Measurements from ENCODE around the gene ZDHHC8.
A peak's percentile ranks its signal among the peaks of the same experiment; 100 is the strongest.

Gene ZDHHC8

GRCh38 chr22:20114506-20115475 lies 16.8 kb upstream of the ZDHHC8 start:
- no peak for DNase-seq (ENCODE audit: low spot score)

GRCh38 chr22:20115691-20116375 lies 15.8 kb upstream of the ZDHHC8 start, which contains the start of gene RANBP1:
Gene RANBP1, plus strand, starts transcription at chr22:20116104. Its CDS starts 81 bp downstream, at chr22:20116185.
- no peak for DNase-seq (ENCODE audit: low spot score)

DNA sequence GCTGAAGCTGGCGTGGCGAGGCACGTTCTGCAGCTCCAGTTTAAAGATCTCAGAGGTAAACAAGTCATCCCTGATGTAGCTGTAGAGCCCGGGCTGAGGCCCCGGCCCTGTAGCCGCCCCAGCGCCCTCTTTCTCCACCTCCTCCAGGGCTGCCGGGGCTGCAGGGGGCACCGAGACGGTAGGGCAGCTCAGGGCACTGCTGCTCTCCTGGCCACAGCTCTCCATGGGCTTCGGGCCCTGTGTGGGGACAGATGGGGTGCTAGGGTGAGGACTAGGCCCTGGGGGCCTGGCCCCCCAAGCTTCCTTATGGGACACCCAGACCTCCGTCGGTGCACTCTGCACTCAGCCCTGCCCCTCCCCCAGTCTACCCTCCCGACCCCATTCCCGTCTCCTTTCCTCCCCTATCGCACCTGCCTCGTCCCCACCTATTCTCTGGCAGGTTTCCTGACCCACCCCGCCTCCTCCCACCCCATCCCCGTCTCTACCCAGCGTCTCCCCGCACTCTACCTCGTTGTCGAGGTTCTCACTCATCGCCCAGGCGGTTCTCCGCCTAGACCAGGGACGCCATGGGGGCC lies 15.1 kb upstream of the ZDHHC8 start:
- no peak for DNase-seq (ENCODE audit: low spot score)

GRCh38 chr22:20116951-20117632 lies 14.5 kb upstream of the ZDHHC8 start, which contains the start of gene TRMT2A:
Gene TRMT2A, minus strand, starts transcription at chr22:20117226. Its CDS starts 320 bp downstream, at chr22:20116906.
- DNase-seq (ENCODE audit: low spot score), result peak; percentile 97

DNA sequence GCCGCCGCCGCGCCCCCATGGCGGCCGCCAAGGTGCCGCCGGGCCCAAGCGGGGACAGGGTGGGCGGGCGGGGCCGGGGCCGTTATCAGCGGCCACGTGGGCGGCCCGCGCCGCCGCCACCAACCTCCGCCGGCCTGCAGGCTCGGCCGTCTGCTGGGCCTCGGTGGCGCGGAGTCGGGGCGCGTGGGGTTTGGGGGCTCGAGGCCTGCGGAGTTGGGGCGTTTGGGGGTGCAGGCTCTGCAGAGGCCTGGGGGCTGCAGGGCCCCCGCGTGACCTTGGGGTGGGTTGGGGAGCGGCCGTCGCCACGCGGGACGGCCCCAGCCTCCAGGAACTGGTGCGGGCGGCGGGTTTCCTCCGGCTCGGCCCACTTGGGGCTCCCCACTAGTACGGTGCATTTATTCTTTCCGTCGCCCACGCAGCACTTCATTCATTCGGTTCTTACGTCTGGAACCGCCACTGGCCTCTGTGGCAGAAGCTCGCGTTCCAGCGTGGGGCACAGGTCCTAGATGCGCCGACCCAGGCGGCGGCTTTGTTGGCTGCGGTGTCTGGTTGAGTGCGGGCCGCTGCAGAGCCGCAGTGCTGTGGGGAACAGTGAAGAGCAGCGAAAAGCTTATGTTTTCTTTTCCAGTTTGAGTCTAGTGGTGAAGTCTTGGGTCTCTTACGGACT lies 13.8 kb upstream of the ZDHHC8 start:
- peak; percentile 31 for DNase-seq (ENCODE audit: low spot score)

DNA sequence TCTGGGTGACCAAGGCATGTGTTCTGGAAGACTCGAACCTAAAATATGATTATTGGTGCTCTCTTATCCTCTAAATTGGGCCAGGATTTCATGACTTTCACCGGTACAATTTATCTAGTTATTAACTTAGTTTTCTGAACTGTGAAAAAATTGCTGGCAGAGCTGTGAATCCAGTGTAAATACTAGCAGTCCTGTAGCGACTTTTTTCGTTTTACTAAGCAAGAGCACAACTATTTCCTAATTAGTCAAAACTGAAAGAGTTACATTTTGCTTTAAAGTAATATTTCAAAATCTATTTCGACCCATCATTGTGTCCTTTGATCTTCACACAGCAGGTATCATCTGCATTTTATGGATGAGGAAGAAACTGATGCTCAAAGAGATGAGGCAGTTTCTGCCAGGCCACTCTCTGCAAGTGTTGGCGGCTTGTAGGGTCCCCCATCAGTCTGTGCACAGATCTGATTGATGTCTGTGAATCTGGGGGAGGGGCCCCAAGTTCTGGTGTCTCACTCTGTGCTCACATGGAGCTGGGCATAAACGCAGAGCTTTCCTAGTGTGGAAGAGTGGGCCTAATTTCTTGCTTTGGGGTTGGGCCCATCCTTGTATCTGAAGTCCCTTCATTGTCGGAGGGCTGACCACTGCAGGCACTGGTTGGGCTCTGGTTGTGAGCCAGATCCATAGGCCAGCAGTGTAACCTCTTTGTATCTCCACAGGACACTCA lies 13.1 kb upstream of the ZDHHC8 start:
- no peak for DNase-seq (ENCODE audit: low spot score)

DNA sequence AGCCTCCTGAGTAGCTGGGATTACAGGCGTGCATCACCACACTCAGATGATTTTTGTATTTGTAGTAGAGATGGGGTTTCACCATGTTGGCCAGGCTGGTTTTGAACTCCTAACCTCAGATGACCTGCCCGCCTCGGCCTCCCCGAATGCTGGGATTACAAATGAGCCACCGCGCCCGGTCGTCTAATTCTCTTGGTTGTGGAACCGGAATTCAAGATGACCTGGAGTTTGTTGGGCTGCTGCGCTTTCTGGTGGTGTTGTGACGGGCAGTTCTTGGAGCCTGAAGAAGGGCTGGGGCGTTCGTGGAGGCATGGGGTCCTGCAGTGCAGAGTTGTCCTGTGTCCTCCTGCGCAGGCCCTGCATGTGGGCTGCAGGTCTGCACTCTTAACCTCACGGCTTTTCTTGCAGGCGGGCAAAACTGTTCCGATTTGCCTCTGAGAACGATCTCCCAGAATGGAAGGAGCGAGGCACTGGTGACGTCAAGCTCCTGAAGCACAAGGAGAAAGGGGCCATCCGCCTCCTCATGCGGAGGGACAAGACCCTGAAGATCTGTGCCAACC lies 9.7 kb upstream of the ZDHHC8 start:
- no peak for DNase-seq (ENCODE audit: low spot score)

DNA sequence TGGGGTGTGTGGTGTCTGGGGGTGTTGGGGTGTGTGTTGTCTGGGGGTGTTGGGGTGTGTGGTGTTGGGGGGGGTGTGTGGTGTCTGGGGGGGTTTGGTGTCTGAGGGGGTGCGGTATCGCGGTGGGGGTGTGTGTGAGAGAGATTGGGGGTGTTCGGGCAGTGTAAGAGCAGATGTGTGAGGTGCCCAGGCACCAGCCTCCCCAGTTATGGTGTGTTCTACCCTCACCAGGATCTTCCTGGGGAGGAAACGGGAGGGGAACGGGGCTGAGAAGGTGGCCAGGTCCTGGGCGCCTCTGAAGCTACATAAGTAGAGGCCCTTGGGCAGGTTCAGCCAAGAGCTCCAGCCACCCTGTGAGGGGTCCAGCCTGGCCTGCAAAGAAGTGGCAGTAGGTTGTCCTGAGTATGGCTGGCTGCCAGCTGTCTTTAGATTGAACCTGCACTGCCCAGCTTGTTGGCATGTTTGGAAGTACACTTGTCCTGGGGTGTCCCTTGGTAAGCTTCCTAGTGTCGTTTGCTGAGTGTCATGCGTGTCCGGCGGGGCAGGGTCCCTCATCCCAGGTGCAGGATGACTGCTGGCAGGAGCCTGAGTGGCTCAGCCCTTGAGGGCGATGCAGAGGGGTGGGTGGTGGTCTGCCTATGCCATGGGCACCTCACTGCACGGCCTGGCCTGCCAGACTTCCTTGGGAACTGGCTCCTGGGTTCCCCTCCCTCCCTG lies 8.1 kb upstream of the ZDHHC8 start:
- DNase-seq (ENCODE audit: low spot score), result no peak

DNA sequence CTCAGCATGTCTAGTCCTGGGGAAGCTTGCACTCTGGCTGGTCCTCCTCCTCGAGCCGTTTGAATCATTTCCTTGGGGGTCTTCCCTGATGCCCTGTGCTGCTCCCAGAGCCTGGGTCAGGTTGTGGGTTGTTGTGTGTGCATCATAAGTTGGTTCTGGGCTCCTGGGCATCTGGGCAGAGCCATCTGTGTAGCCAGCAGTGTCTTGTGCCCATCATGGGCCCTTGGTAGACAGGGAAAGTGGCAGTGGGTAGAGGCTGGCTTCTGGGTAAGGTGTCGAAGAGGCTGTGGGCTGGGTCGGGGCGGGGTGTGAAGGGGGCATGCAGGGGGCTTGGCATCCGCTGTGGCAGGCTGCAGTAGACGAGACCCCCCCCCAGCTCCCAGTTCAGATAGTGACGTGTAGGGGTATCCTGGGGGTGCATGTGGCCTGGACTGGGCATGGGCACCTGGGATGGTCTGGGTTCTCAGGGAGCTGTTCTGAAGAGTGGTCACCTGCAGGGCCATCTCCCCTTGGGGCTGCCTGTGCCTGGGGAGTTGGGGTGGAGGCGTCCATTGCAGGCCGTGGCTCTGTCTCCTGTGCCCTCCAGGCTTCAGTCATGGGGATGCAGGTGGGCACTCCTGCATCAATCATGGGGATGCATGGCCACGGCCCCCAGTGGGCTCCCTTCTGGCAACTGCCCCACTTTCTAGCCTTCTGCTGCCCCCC lies 7.4 kb upstream of the ZDHHC8 start:
- DNase-seq (ENCODE audit: low spot score), result no peak

- DNase-seq (ENCODE audit: low spot score), result no peak
Observed at GRCh38 chr22:20125201-20126174, 6.1 kb upstream of the ZDHHC8 start.

- DNase-seq (ENCODE audit: low spot score), result no peak
Observed at GRCh38 chr22:20126284-20127029, 5.1 kb upstream of the ZDHHC8 start.

DNA sequence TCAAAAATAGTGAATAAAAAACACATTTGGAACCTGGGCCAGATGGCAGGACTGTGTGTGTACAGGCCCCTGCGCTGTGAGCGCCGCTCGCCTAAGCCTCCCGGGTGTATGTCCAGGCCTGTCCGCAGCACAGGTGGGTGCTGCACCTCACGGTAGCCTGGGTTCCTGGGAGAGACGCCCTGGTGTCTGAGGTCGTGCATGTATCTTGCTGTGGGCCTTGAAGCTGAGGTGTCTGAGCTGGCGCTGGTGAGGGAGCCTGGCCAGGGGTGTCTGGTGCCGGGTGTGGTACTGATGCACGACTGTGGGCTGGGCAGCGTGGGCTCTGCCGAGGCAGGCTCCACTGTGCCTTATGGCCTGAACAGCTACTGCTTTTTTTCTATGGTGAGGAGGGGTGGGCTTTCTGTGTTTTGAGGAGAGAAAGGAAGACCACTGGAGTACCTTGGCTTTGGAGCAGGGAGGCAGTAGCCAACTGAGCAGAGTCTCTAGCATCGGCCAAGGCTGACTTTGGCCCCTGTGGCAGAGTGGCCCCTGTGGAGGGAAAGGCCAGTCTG lies 4.2 kb upstream of the ZDHHC8 start:
- DNase-seq (ENCODE audit: low spot score), result no peak

DNA sequence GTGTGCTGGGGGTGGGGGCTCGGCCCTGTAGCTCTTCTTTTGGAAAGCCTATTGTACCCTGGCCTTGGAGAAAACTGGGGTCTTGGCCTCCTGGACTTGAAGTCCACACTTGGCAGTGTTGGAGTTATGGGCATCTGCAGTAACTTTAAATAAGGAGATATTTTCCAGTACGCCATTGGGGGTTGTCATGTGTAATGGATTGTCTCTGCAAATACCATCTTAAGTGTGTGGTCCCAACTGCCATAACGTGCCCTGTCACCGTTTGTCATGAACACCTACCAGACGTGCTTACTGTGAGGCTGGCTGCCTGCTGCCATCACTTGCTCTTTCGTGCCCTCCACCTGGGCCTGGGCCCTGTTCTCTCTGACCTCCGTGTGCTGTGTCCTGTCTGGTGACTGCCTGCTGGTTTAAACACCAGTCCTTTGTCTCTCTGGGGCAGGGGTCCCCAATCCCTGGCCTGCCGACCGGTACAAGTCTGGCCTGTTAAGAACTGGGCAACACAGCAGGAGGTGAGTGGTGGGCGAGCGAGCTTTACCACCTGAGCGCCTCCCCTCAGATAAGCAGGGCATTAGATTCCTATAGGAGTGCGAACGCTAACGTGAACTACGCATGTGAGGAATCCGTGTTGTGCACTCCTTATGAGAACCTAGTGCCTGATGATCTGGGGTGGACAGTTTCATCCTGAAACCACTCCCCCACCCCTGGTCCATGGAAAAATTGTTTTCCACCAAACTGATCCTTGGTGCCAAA lies 3.6 kb upstream of the ZDHHC8 start:
- no peak for DNase-seq (ENCODE audit: low spot score)

GRCh38 chr22:20128619-20128901 lies 3.0 kb upstream of the ZDHHC8 start:
- DNase-seq (ENCODE audit: low spot score), result no peak

- peak; percentile 61 for DNase-seq (ENCODE audit: low spot score)
Observed at GRCh38 chr22:20128902-20129746, 2.5 kb upstream of the ZDHHC8 start.

DNA sequence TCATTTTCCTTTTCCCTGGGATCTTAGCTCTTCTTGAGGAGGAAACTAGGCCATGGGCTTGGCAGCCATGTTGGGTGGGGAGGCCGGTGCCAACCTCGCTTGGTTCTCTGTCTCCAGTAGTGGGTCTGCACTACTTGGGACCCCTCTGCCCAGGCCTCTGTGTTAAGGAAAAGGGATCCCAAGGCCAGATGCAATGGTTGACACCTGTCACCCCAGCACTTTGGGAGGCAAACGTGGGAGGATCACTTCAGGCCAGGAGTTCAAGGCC lies 1.9 kb upstream of the ZDHHC8 start:
- DNase-seq (ENCODE audit: low spot score), result no peak
